GM19395 (cell line): ENCODE results near the gene CDC14A.
"Not testable (repeated sequence)": the region's sequence is repeated elsewhere in the genome, so short reads cannot be mapped to it uniquely, and the experiment has no call there.

Experiments used
- ATAC-seq: cut with Tn5 transposase; IDR thresholded peaks from one replicate; pipeline ENCODE4 v1.9.1; 2021; ENCODE audit warnings: mild to moderate bottlenecking, moderate library complexity; ENCODE audit not compliant: unreplicated experiment

CDC14A gene

DNA sequence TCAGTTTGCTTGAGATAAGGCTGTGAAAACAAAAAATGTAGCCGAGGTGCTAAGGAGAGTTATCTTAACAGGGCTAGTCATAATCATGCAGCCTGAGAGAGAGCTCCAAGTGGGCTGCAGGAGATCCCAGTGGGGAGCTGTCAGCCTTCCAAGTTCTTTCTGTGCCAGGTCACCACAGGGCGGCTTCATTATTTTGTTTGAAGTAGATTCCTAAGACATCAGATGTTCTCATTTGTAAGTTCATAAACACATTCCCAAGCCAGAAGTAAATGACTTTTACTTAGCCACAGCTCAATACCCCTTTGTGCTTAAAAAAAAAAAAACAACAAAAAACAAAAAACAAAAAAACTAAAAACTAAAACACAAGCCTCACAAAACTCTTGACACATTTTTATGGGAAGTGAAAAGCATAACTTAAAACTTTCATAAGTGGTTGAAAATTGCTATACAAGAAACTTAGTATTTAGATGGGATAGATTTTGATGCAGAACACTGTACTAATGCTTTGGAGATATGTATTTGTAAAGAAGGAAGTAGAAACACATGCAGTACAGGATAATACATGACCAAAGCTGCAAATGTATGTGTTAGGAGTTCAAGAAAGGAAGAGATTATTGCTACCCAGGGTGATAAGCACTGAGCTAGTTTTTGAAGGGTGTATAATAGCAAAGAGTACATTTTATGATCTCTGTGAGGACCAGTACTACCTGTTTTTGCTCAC lies 8.6 kb downstream of the CDC14A start:
- no peak for ATAC-seq

DNA sequence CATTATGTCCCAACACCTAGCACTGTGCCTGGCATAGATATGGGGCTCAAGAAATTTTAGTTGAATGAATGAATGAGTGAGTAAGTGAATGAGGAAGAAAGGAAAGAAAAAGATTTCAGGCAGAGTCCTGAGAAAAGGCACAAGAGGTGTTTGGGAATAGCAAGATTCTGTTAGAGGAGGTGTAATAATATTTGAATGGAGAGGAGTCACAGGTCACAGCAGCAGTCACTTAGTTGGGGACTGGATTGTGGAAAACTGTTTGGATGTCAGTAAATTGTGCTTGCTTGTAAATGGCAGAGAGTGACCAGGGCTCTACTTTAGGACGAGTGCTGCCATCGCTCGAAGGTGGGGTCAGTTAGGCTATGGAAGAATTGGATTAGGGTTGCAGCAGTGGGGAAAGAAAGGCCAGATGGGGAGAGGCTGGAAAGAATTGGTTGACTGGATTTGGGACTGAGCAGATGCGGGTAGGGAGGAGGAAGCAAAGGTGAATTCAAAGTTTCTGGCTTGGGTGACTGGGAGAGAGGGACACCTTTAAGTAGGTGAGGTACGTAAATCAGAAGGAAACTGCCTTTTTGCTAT lies 9.3 kb downstream of the CDC14A start:
- ATAC-seq: no peak

DNA sequence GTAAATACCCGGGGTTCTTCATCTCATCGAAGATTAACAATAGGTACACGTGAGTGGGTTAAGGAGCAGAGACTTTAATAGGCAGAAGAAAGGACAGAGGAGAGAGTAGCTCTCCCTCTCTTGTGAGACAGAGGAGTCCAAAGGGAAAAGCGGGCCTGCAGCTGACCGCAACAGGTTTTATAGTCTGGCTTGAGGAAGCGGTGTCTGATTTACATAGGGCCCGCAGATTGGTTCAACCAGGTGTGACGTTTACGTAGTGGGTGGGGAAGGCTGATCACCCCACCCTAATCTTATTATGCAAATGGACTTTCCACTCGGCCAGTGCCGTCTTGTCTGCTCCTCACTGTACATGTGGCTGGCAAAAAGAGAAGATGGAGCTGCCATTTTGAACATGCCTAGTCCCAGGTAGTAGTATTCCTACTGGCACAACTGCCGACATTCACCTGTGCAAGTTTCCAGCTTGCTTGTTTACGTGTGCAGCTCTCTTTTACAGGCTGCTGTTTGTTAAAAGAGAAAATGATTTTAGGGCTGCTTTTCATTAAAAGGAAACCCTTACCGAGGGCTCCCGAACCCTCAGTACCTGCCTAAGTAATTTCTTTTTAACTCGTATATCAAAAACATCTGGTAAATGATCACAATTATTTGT lies 10.6 kb downstream of the CDC14A start:
- ATAC-seq: no peak

DNA sequence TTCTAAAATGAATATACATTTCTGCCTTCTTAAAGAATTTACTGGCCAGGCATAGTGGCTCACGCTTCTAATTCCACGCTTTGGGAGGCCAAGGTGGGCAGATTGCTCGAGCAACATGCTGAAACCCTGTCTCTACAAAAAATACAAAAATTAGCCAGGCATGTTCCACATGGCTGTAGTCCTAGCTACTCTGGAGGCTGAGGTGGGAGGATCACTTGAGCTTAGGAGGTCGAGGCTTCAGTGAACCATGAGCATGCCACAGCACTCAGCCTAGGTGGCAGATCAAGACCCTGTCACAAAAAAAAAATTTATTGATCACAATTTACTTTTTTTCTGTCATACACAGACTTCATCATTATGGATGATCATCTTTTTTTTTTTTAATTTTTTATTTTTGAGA lies 11.5 kb downstream of the CDC14A start:
- ATAC-seq: no peak

DNA sequence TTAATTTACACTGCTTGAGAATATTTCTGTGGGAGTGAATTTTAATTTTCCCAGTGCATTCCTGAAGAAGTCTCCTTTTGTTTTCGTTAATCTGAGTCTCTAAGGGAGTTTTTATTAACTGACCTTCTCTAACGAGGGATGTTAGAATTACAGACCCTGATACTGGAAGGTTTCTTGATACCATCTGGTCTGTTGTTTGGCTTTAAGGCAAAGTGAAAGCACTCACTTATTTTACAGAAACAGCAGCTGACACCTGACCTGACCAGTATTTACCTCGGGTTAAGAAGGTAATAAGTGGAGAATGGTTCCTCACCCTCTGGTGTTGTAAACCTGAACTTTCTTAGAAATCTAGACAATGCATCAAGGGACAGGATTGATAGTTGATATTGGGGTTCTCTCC lies 12.4 kb downstream of the CDC14A start:
- no peak for ATAC-seq

DNA sequence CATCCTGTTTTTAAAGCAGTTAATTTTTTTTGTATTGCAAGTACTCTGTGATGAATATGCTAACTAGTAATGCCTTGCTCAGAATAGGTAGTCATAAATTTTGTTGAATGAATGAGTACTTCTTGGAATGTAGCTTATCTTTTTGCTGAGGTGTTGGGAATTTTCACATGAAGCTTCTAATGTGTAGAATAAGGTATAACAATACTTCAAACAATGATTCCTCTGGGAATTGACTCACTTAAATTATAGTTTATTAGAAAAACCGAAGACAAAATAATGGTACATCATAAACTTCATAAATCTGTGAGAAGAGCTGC lies 13.9 kb downstream of the CDC14A start:
- no peak for ATAC-seq

DNA sequence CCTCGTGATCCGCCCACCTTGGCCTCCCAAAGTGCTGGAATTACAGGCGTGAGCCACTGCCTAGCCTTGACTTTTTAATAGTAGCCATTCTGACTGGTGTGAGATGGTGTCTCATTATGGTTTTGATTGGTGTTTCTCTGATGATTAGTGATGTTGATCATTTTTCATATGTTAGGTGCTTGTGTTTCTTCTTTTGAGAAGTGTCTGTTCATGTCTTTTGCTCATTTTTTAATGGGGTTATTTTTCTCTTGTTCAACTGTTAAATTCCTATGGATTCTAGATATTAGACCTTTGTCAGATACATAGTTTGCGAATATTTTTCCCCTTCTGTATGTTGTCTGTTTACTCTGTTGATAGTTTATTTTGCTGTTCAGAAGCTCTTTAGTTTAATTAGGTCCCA lies 17.0 kb downstream of the CDC14A start:
- ATAC-seq: not testable (repeated sequence)

DNA sequence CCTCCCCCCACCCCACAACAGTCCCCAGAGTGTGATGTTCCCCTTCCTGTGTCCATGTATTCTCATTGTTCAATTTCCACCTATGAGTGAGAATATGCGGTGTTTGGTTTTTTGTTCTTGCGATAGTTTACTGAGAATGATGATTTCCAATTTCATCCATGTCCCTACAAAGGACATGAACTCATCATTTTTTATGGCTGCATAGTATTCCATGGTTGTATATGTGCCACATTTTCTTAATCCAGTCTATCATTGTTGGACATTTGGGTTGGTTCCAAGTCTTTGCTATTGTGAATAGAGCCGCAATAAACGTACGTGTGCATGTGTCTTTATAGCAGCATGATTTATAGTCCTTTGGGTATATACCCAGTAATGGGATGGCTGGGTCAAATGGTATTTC lies 21.6 kb downstream of the CDC14A start:
- not testable (repeated sequence) for ATAC-seq

DNA sequence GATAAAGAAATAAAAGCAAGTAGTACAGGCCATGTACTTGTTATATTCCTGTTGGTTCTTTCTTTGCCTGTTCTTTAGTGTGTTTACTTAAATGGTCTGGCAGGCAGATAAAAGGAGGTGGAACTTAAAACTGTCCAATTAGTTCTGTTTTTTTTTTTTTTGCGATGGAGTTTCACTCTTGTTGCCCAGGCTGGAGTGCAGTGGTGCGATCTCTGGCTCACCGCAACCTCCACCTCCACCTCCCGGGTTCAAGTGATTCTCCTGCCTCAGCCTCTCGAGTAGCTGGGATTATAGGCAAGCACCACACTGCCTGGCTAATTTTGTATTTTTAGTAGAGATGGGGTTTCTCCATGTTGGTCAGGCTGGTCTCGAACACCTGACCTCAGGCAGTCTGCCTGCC lies 24.6 kb downstream of the CDC14A start:
- not testable (repeated sequence) for ATAC-seq

DNA sequence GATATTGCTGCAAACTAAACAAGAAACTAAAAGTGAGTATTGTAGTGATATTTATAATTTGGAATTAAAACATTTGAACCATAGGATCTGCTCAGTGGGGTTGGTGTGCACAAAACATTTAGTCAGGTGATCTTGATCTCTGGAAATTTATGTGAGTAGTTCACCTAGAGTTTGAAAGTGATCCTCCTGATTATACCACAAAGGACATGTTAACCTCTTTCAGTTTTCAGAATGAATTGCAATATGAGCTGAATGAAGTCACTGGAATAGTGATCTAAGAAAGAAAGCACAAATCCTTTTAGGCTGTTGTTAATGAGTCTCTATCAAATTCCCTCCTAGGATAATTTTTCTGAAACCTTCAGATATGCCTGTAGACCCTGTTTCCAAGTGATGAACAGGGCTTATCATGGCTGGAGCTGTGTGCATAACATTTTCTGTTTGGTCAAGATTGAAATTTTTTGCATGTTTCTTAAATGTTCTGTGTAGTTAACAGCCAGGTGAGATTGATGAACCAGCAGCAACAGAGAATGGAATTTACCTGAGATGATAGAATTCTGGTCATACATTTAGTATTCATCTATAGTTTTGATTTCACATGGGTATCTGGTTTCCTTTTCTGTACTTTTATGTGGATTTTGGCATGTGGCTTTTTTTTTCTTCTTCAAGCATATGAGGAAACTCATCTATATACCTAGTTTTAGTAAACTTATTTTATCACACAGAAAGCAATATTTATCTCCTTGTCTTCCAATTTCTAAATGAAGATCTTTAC lies 25.5 kb downstream of the CDC14A start:
- peak; percentile 97 for ATAC-seq

DNA sequence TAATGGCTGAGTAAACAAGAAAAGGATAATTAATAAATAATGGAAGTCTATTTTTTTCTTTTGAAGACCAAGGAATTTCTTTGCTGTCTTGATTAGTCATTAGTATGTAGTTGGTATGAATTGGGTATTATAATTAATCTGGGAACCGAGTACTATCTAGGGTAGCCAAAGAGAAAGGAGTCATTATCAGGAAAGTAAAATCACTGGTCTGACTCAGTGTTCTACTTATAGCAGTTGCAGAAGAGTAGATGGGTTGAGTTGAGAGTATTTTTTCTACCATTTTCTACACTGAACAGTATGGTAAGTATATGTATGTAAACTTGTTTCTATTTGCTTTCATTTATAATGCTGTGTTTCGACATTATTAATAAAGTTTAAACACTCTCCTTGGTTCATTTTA lies 26.6 kb downstream of the CDC14A start:
- no peak for ATAC-seq

DNA sequence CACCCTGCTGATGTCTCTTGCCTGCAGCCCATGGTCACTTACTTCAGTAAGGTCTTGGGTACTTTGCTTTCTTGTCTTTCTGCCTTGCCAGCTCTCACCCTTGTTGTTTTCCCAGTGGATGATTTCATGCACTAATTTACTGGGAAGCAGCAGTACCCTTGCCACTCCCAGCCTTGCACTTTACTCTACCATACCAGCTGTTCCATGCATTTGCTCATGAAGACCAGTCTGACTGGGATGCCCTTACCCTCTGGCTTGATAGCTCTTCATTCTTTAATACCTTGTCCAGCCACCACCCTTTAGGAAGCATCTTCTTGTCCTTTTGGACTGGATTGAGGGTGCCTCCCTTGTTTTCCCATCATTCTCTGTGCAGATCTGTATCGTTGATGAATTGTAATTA lies 28.3 kb downstream of the CDC14A start:
- no peak for ATAC-seq

DNA sequence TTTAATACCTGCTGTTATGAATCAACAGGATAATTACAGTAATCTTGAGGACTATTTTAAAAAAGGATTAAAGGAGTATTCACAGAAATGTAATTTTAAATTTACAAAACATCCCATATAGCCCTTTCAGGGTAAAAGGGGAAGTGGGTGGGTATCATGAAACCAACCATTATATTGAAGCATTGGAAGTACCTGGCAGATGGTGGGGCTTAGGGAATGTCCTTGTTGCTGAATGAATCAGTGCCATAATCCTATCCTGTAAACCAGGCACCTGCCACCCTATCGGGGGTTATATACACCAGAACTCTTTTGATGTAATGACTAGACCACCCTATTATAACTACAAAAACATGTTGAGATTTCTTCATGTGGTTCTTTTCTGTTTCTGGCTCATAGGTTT lies 30.4 kb downstream of the CDC14A start:
- ATAC-seq: no peak

DNA sequence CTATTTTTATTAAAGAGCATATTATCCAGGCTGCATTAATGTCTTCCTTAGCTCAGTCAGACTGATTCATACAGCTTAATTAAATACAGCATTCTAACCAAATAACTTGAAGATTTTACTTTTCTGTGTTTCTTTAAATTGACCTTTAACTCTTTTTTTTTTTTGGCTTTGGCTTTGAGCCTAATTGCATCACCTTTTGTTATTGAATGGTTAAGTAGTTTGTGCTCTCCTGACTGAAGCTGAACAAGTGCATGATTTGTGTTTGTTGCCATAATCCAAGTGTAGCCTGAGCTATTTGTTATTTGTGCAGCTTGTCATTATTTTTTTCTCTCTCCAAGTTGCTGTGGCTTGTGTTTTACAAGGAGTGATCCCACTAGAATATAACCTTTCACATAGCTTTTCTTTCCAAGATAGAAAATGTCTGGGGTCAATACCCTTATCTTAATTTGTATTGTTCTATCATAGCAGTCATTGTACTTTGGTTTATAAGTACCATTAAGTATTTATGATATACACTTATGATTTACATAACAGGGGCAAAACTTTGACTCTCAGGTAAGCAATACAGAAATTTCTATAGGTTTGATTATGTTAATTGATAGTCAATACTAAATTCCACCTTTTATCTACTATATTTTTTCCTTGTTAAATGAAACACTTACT lies 31.6 kb downstream of the CDC14A start:
- ATAC-seq: no peak

DNA sequence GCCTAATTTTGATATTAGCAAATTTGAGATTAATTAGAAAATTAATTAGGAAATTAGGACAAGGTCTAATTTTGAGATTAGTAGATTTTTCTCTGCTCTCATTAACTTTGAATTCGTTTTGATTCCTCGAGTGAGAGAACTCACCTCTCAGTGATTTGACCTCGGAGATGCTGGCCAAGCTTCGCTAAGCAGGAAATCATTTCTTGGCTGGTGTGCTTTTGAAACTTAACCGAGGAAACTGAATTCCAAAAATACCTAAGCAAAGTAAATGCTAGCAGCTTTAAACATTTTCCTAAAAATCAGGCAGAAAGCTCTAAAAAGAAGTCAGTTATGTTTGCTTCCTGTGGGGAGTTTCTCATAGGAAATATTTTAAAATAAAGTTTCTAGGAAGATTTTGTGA lies 34.9 kb downstream of the CDC14A start:
- no peak for ATAC-seq

DNA sequence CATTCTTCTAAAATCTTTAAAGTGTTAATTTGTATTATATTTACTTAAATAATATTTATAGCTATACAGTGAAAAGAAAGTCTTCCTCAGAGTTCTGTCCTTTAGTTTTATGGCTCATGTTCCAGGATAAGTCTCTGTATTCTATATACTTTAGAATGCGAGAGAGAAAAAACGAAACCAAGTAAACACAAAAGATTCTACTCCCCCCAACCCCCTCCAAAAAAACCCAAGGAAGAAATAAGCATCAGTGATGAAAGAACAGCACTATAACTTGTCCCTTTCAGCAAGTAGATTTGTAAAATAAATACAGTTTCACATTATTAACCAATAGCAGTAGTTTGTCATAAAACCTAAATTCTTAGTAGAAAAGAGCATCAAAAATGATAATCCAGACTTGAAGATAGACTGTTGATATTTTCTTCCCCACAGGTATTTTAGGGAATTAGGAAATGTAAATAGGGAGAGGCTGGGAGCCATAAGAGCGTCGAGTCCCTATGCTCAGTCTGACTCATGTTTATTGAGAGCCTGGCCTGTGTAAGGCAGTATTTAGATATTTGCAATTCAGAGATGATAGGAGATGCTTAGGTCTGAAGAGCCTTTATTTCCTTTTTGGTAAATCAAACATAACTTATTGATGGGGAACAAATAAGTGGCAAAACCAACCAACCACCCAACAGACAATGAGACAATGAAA lies 35.5 kb downstream of the CDC14A start:
- no peak for ATAC-seq

DNA sequence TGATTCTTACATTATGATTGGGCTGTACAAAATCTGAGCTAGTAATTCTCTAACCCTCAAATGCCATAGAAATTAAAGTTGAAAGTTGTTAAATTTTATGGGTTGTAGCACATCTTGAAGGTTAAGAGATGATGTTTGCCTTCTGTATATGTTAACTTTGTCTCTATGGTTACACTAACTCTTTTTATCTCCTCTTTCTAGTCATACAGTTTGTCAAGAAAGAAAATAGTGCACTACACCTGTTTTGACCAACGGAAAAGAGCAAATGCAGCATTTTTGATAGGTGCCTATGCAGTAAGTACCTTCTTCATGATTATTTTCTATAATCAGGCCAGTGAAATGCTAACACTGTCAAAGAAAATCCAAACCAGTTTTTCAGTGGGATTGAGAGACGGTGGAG lies 38.2 kb downstream of the CDC14A start:
- no peak for ATAC-seq

DNA sequence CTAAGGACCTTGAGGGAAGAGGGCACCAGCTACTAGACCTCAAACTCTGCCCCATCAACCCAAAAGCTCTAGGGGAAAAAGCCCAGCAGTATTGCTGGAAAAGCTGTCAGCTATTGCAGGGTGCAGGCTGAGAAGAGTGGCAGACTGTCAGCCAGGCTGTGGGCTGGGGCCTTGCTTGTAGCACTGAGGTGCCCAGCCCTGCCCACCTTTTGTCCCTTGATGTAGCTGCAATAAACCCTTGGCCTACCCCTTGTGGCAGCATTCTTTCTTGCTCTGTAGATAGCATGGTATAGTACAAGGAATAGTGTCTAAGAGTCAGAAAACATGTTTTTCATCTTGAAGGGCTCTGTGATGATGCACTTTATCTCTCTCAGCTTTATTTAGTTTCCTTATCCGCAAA lies 39.4 kb downstream of the CDC14A start:
- no peak for ATAC-seq

DNA sequence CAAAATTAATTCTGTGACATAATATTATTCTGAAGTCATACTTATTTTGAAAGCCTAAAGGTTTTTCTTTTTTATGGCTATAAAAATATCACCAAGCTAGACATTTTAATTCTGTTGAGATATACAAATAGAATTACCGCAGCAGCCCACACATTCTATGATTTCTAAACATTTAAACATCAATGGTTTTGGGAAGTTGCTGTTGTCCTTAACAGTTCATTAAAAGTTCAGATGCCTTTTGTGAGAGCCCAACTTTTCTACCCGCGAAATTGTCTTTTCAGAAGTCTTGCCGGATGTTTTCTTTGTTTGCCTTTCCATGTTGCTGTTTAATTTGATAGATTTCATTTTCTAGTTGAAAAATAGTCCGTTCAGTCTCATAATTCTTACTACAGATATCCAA lies 40.5 kb downstream of the CDC14A start:
- ATAC-seq: no peak

DNA sequence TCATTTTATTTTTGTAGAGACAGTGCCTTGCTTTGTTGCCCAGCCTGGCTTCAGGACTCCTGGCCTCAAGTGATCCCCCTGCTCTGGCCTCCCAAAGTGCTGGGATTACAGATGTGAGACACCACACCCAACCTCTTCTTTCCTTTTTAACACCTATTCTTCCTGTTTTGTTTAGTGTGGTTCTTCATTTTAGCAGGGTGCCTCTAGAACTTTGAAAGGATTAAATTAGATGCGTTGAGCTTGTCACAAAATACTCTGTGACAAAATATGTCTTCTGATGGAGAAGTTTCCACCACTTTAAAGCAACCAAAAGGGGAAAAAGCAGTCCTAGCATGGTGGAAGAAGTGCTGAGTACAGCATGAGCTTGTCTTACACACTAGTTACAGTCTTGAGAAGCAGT lies 42.0 kb downstream of the CDC14A start:
- no peak for ATAC-seq

DNA sequence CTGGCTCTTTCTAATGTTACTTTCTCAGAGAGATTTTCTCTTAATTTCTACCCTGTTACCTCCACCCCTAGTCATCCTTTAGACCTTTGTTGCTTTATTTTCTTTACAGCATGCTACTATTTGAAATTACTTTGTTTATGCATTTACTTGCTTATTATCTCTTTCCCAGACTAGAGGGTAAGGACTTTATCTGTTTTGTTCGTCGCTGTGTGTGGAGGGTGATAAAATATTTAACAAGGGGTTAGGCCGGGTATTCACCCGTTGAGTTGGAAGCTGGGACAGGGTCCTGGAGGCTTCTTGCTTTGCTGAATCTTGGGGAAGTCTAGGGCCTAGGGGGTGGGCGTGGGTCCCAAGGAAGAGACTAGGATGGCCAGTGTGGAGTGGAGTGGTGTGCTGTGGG lies 43.6 kb downstream of the CDC14A start:
- ATAC-seq: no peak
